ENCODE data around the gene FBLN5. TPM values are rescaled to one million over a fixed set of nuclear protein-coding genes. Genes with fewer than 3 reads are reported as not detected.

The FBLN5 gene
- total RNA-seq, 1 donor from 2014 or later: 7.7 TPM

DNA sequence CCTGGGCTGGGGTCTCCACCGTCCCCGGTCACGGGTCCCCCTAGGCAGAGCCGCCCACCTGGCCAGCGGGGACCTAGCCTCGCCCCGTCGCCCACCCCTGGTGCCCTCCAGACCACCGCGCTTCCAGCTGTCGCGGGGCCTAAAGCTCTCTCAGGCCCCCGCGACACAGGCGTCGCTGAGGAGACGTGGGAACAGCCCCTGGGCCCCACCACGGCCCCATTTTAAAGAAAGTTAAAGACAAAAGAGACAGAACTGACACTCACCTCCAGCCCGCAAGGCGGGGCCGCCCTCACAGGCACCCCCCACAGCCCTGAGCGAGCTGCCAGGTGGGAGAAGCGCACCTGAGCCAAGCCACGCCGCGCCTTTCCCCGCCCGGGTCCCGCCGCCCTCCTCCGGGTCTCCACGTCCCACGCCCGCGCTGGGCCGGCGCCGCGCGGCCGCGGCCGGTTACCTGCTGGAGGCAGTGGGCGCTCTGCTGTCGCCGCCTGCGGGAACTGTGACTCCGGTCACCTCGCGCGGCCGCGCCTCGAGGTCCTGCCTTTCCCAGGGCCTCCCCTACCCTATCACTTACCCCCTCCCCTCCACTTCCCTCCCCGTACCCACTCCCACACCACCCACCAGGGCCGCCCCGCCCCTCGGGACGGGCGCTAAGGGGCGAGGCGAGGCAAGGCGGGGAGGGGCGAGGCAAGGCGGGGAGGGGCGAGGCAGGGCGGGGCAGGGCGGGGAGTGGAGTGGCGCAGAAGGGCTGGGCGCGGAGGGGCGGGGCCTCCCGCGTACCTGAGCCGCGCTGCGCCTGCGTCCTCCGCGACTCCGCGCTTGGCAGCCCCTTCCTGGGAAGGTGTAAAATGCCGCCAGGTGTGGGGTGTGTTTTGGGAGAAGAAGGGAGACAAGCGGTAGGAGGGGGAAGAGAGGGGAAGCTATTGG is 111.3 kb downstream of the FBLN5 start:
- peak; percentile 70 for ATAC-seq

DNA sequence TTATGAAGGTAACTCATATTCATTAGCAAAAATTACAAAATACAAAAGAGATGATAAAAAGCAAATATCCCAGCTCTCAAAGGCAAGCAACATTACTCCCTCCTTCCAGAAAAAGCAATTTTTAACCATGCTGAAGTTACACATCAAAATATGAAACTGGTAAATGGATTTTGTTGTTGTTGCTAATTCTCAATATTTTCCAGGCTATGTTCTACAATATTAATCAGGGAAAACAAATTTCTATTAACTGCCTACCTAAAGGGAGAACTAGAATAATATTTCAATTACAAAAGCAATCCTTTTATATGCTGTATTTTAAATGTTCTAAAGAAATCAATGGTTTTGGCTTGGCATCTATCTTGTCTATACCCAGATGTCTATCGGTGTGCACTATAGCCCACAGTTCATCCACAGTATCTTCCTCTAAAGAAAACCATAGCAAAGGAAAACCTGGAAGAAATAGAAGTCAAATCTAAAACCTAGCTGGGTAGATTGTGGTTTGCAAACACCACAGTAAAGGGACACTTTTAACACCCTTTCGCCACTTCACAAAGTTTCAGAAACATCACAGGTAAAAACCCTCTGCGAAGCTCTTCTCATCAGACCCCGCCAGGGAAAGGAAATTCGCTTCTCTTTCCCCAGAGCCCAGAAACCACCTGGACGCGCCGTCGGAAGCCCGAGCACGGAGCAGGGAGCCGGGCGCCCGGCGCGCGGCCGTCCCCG is 112.1 kb downstream of the FBLN5 start:
- ATAC-seq: no peak
- no peak for DNase-seq (ENCODE audit: low spot score)

More for the DNA sequence above, 111.3 kb downstream of the FBLN5 start:
- DNase-seq (ENCODE audit: low spot score): peak; percentile 47

DNA sequence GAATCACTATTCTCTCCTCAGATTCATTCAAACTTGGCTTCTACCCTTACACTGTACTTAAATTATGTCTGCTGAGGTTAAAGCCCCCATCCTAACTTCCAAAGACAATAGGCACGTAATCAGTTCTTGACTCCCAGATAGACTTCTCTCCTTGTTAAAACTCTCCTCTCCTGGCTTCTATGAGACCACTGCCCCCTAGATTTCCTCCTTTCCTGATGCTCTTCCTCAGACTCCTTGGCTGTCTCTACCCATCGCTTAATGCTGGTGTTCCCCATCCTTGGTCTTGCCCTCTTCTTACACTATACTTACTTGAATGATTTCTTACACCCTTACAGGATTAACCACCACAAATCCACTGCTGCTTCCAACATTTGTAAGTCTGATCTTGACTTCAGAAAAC is 112.9 kb downstream of the FBLN5 start:
- no peak for DNase-seq (ENCODE audit: low spot score)
- ATAC-seq: no peak

DNA sequence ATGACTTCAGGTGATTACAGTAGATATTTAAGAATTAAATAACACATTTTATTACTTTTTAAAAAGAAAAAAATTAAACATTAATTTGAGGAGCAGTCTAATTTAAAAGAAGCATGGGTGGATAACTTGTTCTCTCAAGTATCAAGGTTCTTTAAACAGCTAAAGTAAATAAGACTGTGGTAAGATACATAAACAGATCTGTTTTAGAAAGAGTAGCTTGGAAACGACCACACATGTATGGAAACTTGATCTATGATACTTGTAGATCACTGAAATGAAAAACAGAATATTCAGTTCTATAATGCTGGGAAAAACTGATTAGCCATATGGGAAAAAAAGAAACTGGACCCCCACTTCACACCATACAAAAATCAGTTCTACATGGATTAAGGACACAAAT is 116.2 kb downstream of the FBLN5 start:
- ATAC-seq (no peak), DNase-seq (ENCODE audit: low spot score) (no peak)

DNA sequence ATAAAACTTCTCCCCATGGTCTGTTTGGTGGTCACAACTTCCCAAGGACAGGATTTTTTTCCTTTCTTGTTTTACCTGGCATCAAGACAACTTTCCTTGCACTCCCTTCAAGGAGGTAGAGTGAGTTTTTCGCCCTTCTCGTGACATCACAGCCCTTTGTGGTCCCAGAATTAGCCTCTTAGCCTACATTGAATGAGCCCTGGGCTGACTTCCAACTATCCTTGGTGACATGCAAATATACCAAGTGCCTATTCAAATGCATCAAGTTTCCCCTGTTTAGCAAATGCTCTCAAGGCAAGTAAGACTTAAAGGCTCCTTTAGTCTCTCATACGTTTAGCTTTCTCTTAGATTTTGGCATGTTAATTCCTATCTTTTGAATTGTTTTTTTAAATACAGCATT is 116.7 kb downstream of the FBLN5 start:
- DNase-seq (ENCODE audit: low spot score) (no peak), ATAC-seq (no peak)

DNA sequence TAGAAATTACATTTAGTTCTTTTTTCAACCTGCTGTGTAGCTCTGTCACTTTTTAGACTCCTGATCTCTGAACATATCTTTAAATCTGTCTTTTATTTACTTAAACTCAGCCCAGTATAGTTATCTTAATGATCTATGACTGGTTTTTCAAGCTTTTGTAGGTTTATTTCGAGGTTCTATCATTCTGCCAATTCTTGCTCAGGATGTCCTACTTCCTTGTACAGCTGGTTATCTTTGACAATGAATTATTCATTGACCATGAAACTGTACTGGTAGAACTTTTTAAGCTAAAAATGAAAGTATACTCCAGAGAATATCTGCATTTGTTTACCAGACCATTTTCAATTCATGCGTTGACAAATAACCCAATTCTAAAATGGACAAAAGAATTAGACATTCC is 118.0 kb downstream of the FBLN5 start:
- no peak for DNase-seq (ENCODE audit: low spot score)
- ATAC-seq: no peak

DNA sequence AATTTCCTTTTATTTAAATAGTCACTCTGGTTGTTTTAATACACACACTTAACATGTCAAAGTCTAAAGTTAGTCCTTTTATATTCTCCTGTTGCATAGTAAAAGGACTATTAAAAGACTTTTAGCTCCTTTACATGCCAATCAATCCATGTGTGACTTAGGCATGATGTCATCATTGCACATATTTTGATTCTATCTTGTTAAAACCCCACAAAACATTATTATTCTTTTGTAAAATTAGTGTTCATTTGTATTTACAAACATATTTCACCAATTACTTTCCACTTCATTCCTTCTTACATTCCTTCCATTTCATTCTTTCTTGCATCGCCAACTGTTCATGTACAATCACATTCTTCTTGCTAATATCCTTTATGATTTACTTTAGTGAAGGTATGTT is 119.7 kb downstream of the FBLN5 start:
- no peak for DNase-seq (ENCODE audit: low spot score)
- no peak for ATAC-seq

Other genes with a start within 250 kb of the FBLN5 start
- gene CATSPERB, start 215.6 kb downstream of the FBLN5 start, total RNA-seq: not detected
- 1.5 TPM for gene TC2N, start 80.2 kb downstream of the FBLN5 start, total RNA-seq
- gene TRIP11, start 92.4 kb upstream of the FBLN5 start, total RNA-seq: 29.8 TPM
- gene ATXN3, start 158.9 kb upstream of the FBLN5 start, total RNA-seq: 9.3 TPM
- gene NDUFB1, start 174.0 kb upstream of the FBLN5 start, total RNA-seq: 89.8 TPM
- 24.3 TPM for gene CPSF2, start 174.3 kb upstream of the FBLN5 start, total RNA-seq